ENCODE data around the gene KRTAP2-2.
"Not testable (repeated sequence)": the region's sequence is repeated elsewhere in the genome, so short reads cannot be mapped to it uniquely, and the experiment has no call there.

KRTAP2-2 gene, protein sequence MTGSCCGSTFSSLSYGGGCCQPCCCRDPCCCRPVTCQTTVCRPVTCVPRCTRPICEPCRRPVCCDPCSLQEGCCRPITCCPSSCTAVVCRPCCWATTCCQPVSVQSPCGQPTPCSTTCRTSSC

GRCh38 chr17:41055130-41055529, at the start of gene KRTAP2-2:
TSS of gene KRTAP2-2 (minus strand) at chr17:41055230. CDS start at chr17:41055211, 19 bp downstream.
- DNase-seq, result not testable (repeated sequence)

GRCh38 chr17:41104386-41105038, 49.5 kb upstream of the KRTAP2-2 start:
- DNase-seq, result not testable (repeated sequence)

DNA sequence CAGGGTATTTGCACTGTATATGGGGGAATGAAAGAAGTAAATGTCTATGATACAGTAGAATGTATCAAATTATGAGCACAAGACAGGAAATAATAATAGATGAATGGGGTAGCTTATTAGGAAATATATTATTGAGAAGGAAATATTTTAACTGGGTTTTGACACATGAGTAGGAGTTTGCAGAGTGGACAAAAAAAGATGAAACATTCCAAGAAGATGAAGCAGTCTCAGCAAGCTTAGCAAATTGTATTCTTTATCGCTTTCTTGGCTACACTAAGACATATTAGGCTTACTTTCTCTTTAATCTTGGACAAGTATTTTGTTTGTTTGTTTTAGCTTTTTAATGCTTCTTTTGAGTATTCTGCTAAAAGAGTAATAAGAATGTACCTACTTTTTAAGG, 48.9 kb upstream of the KRTAP2-2 start:
- no peak for DNase-seq

DNA sequence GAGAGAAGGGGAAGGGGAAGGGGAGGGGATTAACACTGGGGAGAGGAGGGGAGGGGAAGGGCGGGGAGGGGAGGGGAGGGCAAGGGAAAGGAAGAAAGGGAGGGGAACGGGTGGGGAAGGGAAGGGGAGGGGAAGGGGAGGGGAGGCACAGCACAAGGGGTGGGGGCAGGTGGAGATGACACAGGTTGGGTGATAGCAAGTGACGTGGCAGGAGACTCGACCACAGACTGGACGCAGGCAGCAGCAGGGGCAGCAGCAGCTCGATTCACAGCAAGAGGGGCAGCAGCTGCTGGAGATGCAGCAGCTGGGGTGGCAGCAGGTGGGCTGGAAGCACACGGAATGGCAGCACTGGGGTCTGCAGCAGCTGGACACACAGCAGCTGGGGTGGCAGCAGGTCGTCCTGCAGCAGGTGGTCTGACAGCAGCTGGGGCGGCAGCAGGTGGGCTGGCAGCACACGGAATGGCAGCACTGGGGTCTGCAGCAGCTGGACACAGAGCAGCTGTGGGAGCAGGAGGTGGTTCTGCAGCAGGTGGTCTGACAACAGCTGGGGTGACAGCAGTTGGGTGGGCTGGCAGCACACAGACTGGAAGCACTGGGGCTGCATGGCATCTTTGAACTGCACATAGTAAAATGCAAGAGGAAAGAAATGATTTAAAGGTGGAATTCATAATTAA, 46.7 kb upstream of the KRTAP2-2 start, which contains the start of gene KRTAP4-16:
Gene KRTAP4-16, minus strand, starts transcription at position 624 of the 674 bp plus-strand sequence. Its CDS starts 0 bp downstream, at position 624.
- DNase-seq, result no peak

DNA sequence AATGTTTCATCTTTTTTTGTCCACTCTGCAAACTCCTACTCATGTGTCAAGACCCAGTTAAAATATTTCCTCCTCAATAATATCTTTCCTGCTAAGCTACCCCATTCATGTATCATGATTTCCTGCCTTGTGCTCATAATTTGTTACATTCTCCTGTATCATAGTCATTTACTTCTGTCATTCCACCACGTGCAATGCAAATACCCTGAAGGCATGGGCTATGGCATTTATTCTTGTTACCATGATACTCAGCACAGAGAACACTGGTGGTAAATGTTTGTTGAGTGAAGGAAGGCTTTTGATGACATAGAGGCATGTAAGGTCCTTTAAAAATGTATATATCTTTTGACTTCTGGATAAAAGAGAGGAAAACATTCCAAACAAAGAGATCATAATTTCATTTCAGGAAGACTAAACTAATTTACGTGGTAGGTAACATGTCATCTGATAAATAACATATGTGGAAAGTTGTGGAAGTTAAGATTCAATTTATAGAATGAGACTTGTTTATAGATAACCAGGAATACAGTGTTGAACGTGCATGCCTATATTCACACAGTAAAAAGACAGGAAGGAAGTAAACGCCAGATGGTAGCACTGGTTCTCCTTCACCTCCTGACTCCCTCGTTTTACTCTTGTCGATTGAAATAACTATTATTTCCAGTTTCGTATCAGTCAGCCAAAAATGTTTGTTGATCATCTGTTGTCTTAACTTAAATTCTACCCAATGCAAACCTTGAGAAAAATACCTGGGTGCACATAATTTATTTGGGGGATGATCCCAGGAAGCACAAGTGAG, 44.9 kb upstream of the KRTAP2-2 start:
- DNase-seq, result not testable (repeated sequence)

- no peak for DNase-seq
Measured at GRCh38 chr17:41098481-41098880, 43.5 kb upstream of the KRTAP2-2 start.

DNA sequence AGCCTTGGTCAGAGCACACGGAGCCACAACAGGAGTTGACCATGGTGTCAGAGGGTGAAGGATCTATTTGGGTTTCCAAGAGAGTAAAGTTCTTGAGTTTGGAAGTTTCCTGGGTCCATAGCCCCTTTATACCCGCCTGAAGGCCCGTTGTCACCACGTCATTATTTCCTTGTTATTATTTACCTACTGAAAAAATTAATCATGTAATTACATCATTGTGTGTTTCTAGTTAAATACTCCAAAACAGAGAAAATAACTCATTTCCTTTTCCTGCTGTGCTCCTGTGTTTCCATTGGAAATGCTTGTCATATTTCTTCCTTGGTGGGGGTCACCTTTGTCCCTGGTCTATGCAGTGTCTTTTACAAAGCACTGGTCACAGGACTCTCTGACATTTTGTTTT, 43.0 kb upstream of the KRTAP2-2 start, which contains the start of gene KRTAP4-8:
Gene KRTAP4-8, minus strand, starts transcription at position 101 of the 400 bp plus-strand sequence. Its CDS starts 58 bp downstream, at position 43.
- no peak for DNase-seq

GRCh38 chr17:41096055-41096454, 41.0 kb upstream of the KRTAP2-2 start:
- no peak for DNase-seq

DNA sequence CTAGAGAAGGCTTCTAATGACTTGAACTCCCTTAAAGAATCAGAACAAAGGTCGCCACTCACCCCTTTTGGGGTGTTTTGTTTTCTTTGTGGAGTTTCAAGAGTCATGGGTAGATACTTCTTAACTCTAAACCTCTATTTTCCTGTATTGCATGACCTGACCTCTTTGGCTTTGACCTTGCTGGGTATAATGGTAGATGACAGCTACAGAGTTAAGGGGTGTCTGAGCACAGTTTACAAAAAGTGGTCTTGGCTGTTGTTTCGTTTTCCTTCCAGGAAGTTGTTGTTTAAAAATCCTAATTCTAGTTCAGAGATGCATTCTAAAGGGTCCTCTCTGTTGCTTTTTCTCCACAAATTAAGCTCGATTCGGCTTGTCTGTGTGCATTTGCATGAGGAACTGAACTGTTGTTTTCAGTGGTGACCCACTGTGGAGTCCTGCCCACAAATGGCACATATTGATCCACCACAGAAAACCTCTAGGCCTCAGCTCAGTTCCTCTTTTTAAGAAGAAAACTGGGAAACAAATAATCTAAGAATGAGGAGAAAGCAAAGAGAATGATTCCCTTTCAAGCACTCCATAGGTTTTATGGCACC, 33.8 kb upstream of the KRTAP2-2 start:
- DNase-seq, result not testable (repeated sequence)

- DNase-seq, result not testable (repeated sequence)
Measured at GRCh38 chr17:41084100-41084856, 29.2 kb upstream of the KRTAP2-2 start, which contains the start of gene KRTAP4-7. TSS of gene KRTAP4-7 (plus strand) at chr17:41084150. CDS start at chr17:41084207, 57 bp downstream.

DNA sequence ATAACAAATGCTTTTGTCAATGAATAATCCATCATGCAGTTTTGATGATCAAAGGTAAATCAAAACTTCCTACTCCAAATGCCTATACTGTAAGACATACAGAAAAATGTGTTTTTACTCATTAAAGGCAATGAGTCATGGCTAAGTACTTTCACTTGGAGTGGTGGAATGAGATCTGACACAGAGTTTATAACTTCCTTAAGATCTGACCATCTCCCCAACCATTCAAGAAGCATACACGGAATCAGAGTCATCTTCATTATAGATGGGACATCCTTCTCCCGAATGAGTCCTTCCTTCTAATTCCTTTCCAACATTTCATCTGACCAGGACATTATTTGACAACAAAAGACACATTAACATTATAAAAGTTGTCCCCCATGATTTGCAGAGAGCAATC, 28.4 kb upstream of the KRTAP2-2 start:
- not testable (repeated sequence) for DNase-seq

DNA sequence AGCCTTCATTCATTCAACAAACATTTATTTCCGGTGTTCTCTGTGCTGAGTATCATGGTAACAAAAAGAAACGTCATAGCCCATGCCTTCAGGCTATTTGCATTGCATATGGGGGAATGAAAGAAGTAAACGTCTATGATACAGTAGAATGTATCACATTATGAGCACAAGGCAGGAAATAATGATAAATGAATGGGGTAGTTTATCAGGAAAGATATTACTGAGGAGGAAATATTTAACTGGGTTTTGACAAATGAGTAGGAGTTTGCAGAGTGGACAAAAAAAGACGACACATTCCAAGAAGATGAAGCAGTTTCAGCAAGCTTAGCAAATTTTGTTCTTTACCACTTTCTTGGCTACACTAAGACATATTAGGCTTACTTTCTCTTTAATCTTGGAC, 27.6 kb upstream of the KRTAP2-2 start:
- no peak for DNase-seq

DNA sequence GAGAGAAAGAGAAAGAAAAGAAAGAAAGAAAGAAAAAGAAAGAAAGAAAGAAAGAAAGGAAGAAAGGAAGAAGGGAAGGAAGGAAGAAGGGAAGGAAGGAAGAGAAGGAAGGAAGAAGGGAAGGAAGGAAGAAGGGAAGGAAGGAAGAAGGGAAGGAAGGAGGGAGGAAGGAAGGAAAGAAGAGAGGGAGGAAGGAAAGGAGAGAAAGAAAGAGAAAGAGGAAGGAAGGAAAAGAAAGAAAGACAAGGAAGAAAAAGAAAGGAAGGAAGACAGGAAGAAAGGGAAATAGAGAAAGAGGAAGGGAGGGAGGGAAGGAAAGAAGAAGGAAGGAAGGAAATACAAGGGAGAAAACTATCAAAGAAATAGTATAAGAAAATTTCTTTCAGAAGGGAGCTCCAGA, 21.8 kb upstream of the KRTAP2-2 start:
- no peak for DNase-seq

- no peak for DNase-seq
Measured at GRCh38 chr17:41073676-41074075, 18.6 kb upstream of the KRTAP2-2 start.

- no peak for DNase-seq
Measured at GRCh38 chr17:41071606-41072360, 16.8 kb upstream of the KRTAP2-2 start.

DNA sequence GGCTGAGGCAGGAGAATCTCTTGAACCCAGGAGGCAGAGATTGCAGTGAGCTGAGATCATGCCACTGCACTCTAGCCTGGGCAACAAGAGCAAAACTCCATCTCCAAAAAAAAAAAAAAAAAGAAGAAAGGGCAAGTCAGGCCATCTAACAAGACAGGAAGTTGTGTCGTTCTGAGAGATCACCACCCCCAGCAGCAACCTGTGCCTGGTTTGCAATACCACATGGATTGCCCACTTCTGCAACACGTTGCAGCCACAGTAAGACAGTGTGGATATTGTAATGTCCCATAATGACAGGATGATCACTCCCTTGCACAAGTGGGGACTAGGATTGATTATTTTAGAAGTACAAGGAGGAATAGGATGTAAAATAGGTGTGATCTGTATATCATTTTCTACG, 14.0 kb upstream of the KRTAP2-2 start:
- DNase-seq, result no peak

DNA sequence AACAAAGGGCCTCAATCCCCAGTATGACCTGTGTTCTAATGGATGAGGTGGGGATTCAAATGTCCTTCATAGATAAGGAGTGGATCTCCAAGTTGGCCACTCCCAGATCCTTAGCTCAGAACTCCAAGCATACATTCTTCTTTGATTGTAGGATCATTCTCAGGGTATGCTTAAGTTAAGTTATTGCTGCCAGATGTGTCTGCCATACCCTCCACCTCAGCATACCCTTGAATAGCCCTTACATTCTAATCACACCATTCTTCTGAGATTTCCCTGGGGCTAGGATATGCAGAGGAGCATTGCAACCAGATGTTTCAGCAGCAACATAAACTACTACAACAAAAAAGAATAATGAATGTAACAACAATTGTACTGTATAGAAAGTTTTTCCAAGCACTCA, 12.3 kb upstream of the KRTAP2-2 start:
- DNase-seq, result no peak

DNA sequence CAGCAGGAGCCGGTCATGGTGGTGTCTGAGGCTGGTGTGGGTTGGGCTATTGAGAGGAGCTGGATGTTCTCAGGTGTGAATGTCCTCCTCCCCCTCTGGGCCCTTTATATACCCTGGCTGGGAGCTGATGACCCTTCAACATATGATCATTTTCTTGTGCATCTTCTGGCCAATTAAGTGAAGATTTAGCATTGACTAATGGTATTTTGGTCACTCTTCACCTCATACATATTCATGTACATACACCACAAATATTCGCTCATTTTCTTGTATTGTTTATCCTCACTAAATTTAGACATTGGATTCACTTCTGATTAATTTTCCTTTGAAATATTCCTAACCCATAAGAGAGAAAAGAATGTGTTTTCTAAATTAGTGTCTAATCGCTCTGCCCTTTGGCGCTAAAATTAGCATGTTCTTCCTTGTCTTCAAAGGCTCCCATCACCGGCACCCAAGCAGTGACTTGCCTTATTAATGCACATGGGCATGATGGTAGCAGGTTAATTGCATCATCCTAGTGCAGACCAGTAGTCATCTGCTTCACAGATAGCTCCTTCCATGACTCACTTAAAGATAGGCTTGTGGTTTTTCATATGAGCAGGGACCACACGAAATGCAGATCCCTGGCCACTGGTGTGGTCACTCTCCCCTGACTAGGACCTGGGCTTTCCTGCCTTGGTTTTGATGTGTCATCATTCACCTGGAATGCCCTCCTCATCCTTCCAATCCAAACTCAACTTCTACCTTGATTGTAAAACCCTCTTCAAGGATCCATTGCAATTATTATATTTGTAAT, 11.0 kb upstream of the KRTAP2-2 start, which contains the start of gene KRTAP2-4:
Gene KRTAP2-4, minus strand, starts transcription at position 51 of the 796 bp plus-strand sequence. Its CDS starts 34 bp downstream, at position 17.
- DNase-seq, result no peak

- not testable (repeated sequence) for DNase-seq
Measured at GRCh38 chr17:41065016-41065689, 10.1 kb upstream of the KRTAP2-2 start.
